ENCODE results near the gene OTOG. TPM values are rescaled to one million over a fixed set of nuclear protein-coding genes. Genes with fewer than 3 reads are reported as not detected.

OTOG gene
- total and polyA plus RNA-seq, 4 donors = 0.11 TPM; not detected in 3

DNA sequence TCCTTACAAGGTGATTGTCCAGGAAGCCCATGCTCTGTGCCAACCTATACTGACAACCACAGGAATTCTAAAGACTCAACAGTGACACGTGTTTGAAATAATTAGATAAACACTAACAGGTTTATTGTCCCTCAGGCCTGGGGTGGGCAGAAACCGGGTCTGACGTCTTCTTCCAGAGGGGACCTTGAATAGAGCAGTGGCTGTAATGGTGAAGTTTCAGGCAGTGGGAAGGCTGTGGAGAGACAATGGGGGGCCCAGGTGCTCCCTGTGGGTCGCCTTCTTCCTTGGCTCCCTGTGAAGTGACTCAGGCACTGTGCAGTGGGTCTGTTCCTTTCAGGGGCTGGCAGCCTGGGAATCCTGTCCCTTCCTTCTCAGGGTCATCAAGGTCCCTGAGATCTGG, 54.6 kb downstream of the OTOG start:
- DNase-seq = no peak
- Histone ChIP-seq H3K4me1 (ENCODE audit: control insufficient read depth in 5 of 5, insufficient read depth in 5 of 5, low read length in 5 of 5) (no peaks in the 10 kb centered on the region), H3K36me3 (ENCODE audit: control insufficient read depth in 4 of 4, insufficient read depth in 4 of 4, low read length in 4 of 4) (no peaks in the 10 kb centered on the region), H3K27me3 (ENCODE audit: control insufficient read depth in 3 of 3, insufficient read depth in 3 of 3, low read length in 2 of 3) (peaks cover 0 to 3% (median 0%) of the 10 kb centered on the region in 3 donors), H3K9me3 (ENCODE audit: control insufficient read depth in 4 of 4, insufficient read depth in 3 of 4, low read length in 3 of 4) (no peaks in the 10 kb centered on the region), H3K27ac (ENCODE audit: low read depth in 1 of 2, low read length in 1 of 2) (no peak overlapping the region), H3K9ac (ENCODE audit: insufficient read depth in 1 of 2, low read length in 2 of 2) (no peak overlapping the region), H3K4me3 (no peak overlapping the region)
- TF ChIP-seq, protein P1, sequence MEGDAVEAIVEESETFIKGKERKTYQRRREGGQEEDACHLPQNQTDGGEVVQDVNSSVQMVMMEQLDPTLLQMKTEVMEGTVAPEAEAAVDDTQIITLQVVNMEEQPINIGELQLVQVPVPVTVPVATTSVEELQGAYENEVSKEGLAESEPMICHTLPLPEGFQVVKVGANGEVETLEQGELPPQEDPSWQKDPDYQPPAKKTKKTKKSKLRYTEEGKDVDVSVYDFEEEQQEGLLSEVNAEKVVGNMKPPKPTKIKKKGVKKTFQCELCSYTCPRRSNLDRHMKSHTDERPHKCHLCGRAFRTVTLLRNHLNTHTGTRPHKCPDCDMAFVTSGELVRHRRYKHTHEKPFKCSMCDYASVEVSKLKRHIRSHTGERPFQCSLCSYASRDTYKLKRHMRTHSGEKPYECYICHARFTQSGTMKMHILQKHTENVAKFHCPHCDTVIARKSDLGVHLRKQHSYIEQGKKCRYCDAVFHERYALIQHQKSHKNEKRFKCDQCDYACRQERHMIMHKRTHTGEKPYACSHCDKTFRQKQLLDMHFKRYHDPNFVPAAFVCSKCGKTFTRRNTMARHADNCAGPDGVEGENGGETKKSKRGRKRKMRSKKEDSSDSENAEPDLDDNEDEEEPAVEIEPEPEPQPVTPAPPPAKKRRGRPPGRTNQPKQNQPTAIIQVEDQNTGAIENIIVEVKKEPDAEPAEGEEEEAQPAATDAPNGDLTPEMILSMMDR (IDR thresholded peaks at IDR 0.05; ENCODE audit: control extremely low read depth, extremely low read depth) = no peak
- no peak for ATAC-seq (ENCODE audit: insufficient read depth, low FRiP score)
- WGBS, 2 donors = 50 to 71% methylated on average over 4 of the region's 4 CpGs

DNA sequence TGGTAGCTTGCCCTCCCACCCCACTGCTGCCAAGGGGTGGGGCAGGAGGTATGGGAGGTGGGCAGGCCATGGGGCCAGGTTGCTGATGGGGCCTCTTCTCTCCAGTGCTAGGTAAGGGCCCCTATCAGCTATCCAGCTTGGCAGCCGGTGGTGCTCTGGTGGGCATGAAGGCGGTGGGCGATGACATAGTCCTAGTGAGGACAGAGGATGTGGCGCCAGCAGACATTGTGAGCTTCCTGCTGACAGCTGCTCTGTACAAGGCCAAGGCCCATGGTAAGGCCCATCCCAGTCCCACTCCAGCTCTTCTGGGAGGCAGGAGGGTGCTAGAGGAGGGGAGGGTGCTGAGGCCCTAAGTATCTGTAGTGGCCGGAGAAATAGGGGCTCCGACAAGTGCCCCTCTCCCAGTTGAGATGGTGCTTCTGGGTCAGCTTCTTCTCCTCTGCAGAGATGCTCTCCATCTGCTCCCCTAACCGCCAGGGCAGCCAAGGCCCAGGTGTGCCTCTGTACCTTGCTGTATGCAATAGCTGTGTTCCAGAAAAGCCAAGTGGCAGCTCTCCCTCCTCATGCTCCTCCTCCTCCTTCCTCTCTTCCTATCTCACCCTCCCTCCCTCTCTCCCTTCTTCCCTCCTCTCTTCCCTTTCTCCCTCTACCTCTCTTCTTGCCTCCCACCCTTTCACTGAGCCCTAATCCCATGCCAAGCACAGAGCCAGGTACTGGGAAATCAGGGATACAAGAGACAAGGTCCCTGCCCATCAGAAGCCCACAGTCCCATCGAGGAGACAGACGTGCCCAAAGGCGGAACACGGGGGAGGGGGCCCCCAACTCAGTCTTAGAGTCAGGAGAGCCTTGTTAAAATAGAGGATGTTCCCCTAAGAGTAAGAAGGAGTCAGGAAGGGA, 55.3 kb downstream of the OTOG start:
- H3K27ac ChIP-seq (ENCODE audit: low read depth in 1 of 2, low read length in 1 of 2) = no peak overlapping the region
- ATAC-seq (ENCODE audit: insufficient read depth, low FRiP score) = no peak
- no peak for DNase-seq
- no peaks in the 10 kb centered on the region for H3K36me3 ChIP-seq (ENCODE audit: control insufficient read depth in 4 of 4, insufficient read depth in 4 of 4, low read length in 4 of 4)
- no peak overlapping the region for H3K4me3 ChIP-seq
- TF ChIP-seq, protein P1 (IDR thresholded peaks at IDR 0.05; ENCODE audit: control extremely low read depth, extremely low read depth) = no peak
- H3K9me3 ChIP-seq (ENCODE audit: control insufficient read depth in 4 of 4, insufficient read depth in 3 of 4, low read length in 3 of 4) = no peaks in the 10 kb centered on the region
- no peaks in the 10 kb centered on the region for H3K4me1 ChIP-seq (ENCODE audit: control insufficient read depth in 5 of 5, insufficient read depth in 5 of 5, low read length in 5 of 5)
- H3K9ac ChIP-seq (ENCODE audit: insufficient read depth in 1 of 2, low read length in 2 of 2) = no peak overlapping the region
- WGBS, 2 donors = 81 to 85% methylated on average over 11 of the region's 11 CpGs
- peaks cover 0 to 3% (median 0%) of the 10 kb centered on the region in 3 donors for H3K27me3 ChIP-seq (ENCODE audit: control insufficient read depth in 3 of 3, insufficient read depth in 3 of 3, low read length in 2 of 3)

- DNase-seq (no peak), ATAC-seq (ENCODE audit: insufficient read depth, low FRiP score) (no peak)
- TF ChIP-seq, protein P1 (IDR thresholded peaks at IDR 0.05; ENCODE audit: control extremely low read depth, extremely low read depth) = no peak
- H3K9ac ChIP-seq (ENCODE audit: insufficient read depth in 1 of 2, low read length in 2 of 2) = no peak overlapping the region
- H3K4me1 ChIP-seq (ENCODE audit: control insufficient read depth in 5 of 5, insufficient read depth in 5 of 5, low read length in 5 of 5) = no peaks in the 10 kb centered on the region
- H3K36me3 ChIP-seq (ENCODE audit: control insufficient read depth in 4 of 4, insufficient read depth in 4 of 4, low read length in 4 of 4) = no peaks in the 10 kb centered on the region
- WGBS, 2 donors = 78 to 79% methylated on average over 10 of the region's 10 CpGs
- H3K27me3 ChIP-seq (ENCODE audit: control insufficient read depth in 3 of 3, insufficient read depth in 3 of 3, low read length in 2 of 3) = no peaks in the 10 kb centered on the region
- H3K27ac ChIP-seq (ENCODE audit: low read depth in 1 of 2, low read length in 1 of 2) = no peak overlapping the region
- no peaks in the 10 kb centered on the region for H3K9me3 ChIP-seq (ENCODE audit: control insufficient read depth in 4 of 4, insufficient read depth in 3 of 4, low read length in 3 of 4)
- H3K4me3 ChIP-seq = no peak overlapping the region
Observed at GRCh38 chr11:17603056-17603825, 56.2 kb downstream of the OTOG start.
